HUES64 (cell line): Measurements from ENCODE around the gene KLF13.

Experiments used
- H3K27ac ChIP-seq: 2 replicates; pipeline ENCODE4 v1.7.0; 2013; ENCODE audit warnings: low read depth, low read length, inconsistent platforms
- H3K27me3 ChIP-seq: 2 replicates; pipeline ENCODE4 v1.6.1; 2013; ENCODE audit warnings: mild to moderate bottlenecking, low read length; ENCODE audit not compliant: insufficient read depth
- H3K36me3 ChIP-seq: 2 replicates; pipeline ENCODE4 v1.6.1; 2013; ENCODE audit warnings: mild to moderate bottlenecking, low read length; ENCODE audit not compliant: insufficient read depth
- H3K4me1 ChIP-seq: 2 replicates; pipeline ENCODE4 v1.6.1; 2013; ENCODE audit warnings: mild to moderate bottlenecking, low read length, moderate library complexity; ENCODE audit not compliant: insufficient read depth
- H3K4me3 ChIP-seq: 2 replicates; pipeline ENCODE4 v1.5.1; 2013; ENCODE audit warnings: mild to moderate bottlenecking, low read length, moderate library complexity
- H3K9ac ChIP-seq: 2 replicates; pipeline ENCODE4 v1.6.1; 2013; ENCODE audit warnings: mild to moderate bottlenecking, low read depth, low read length
- H3K9me3 ChIP-seq: 2 replicates; pipeline ENCODE4 v1.6.1; 2013; ENCODE audit warnings: low read depth, low read length; ENCODE audit not compliant: insufficient read depth
- WGBS: fragments of 150-250, 120-280 bp; methylation state at CpG from one replicate; pipeline ENCODE4 v1.1.7; 2013; ENCODE audit warnings: missing lambda C conversion rate; 5-methylcytosine and 5-hydroxymethylcytosine counted together

The KLF13 gene

DNA sequence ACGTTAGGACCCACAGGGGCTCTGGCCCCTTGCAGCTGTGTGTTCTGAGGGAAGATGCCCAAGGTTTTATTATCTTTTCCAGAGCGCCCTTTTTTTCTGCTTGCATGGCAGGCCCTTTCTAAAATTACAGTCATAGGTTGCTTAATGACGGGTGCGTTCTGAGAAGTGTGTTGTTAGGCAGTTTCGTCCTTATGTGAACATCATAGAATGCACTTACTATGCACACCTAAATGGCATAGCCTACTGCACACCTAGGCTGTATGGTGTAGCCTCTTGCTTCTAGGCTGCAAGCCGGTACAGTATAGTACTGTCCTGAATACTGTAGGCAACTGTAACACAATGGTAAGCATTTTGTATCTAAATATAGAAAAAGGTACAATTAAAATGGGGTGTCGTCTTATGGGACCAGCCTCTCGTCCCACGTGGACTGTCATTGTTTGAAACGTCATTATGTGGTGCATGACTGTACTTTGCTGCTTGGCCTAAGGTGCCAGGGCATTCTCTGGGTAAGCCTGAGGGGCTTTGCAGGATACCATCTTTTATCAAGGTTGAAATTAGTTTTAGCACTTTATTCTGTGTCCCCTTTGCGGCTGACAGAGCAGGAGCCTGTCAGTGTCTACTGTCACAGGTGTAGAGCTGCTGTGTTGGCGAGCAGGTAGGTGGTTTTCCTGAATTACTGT is 10.9 kb downstream of the KLF13 start:
- no peak overlapping the region for H3K9ac ChIP-seq
- H3K9me3 ChIP-seq = no peaks in the 10 kb centered on the region
- no peaks in the 10 kb centered on the region for H3K36me3 ChIP-seq
- WGBS = 96% methylated on average over 12 of the region's 12 CpGs
- H3K4me3 ChIP-seq = no peak overlapping the region
- peaks cover 19% of the 10 kb centered on the region for H3K4me1 ChIP-seq
- H3K27ac ChIP-seq = no peak overlapping the region
- H3K27me3 ChIP-seq = no peaks in the 10 kb centered on the region

DNA sequence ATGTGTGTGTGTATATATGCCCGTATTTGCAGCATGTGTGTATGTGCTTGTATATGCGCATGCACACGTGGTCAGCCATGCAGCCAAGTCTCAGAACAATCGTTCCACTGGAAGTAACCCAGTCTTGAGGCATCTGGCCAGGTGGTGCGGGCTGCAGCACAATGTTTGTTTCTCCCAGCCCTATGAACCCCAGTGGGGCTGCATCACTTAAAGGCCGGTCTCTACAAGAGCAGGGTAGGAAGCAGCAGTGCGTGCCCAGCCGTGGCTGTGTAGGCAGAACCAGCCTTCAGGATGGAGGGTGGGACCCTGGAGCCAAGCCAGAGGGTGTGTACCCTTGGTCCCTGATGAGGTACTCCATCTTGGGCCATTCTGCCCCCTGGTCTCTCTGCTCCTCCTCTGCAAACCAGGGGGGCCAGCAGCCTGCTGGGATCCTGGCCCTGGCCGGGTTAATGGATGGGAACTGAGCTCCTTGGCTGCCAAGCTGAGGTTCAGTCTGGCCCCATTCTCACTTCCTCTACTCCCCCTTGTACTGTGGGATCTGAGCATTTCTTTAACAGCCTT is 11.8 kb downstream of the KLF13 start:
- Histone ChIP-seq H3K4me1 (peaks cover 14% of the 10 kb centered on the region), H3K27me3 (no peaks in the 10 kb centered on the region), H3K9me3 (no peaks in the 10 kb centered on the region), H3K9ac (no peak overlapping the region), H3K4me3 (no peak overlapping the region), H3K27ac (no peak overlapping the region), H3K36me3 (no peaks in the 10 kb centered on the region)
- WGBS = 93% methylated on average over 9 of the region's 9 CpGs

DNA sequence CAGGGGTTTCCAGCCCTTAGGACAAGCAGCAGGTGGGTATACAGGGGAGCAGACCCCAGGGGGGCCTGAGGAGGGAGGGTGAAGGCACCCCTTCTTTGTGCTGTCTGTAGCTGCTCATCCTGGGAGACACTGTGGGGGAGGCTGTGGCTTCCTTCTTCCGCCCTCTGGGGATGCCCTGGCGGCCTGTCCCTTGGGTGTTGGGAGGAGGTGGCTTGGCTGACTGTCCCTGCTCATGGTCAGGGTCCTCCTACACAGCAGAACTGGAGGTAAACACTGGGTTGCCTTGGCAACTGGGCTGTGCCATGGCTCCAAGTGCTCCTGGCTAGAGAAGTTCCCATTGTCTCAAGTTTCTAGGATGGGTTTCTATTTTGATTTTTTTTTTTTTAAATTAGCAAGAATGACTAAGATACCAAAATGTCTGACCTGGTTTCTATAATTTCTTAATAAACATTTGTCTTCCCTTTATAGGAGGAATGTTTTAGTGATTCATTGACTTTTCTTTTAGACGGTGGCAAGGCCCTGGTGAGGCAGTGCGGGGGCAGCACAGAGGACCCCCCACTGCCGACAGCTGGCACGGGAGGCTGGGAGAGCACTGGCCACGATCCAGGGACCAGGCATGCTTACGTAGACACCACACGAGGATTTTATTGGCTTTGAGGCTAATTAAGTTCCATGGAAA is 12.4 kb downstream of the KLF13 start:
- H3K9ac ChIP-seq = no peak overlapping the region
- WGBS = 90% methylated on average over 9 of the region's 9 CpGs
- no peak overlapping the region for H3K27ac ChIP-seq

DNA sequence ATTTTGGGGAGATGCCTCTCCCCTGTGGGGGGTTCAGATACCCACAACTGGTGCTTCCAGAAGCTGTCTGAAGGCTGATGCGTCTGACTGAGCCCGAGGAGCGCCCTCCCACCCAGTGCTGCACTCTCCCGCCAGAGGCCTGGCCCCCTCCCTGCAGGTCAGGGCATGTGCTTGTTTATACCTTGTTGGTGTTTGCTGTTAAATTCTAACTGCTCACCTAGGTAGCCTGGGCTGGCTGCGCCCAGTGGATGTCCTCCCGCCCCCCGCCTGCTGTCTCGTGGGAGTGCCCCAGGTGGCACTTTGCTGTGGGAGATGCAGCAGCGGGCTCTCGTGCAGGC is 12.9 kb downstream of the KLF13 start:
- no peaks in the 10 kb centered on the region for H3K27me3 ChIP-seq
- peaks cover 14% of the 10 kb centered on the region for H3K4me1 ChIP-seq
- WGBS = 90% methylated on average over 10 of the region's 10 CpGs
- no peak overlapping the region for H3K4me3 ChIP-seq
- no peak overlapping the region for H3K9ac ChIP-seq
- no peaks in the 10 kb centered on the region for H3K36me3 ChIP-seq
- H3K27ac ChIP-seq = no peak overlapping the region
- H3K9me3 ChIP-seq = no peaks in the 10 kb centered on the region

More for the DNA sequence above, 12.4 kb downstream of the KLF13 start:
- Histone ChIP-seq H3K27me3 (no peaks in the 10 kb centered on the region), H3K36me3 (no peaks in the 10 kb centered on the region), H3K9me3 (no peaks in the 10 kb centered on the region), H3K4me3 (no peak overlapping the region), H3K4me1 (peaks cover 14% of the 10 kb centered on the region)

DNA sequence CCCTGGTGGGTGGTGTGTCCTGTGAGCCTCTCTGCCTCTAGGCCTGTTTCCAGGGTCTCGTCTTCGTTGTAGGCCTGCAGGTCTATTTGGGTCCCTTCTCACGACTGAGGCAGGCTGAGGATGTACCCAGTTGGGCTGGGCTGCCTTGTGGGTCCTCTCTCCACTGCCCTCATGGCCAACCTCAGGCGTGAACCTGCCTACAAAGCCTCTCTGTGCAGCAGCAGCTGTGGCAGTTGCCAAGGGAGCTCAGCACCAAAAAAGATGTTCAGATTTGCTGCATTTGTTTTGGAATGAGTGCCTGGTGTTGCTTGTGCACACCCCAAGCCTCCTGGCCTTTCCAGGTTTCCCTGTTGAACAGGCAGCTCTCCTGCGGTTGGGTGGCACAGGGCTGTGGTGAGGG is 13.4 kb downstream of the KLF13 start:
- H3K9me3 ChIP-seq = no peaks in the 10 kb centered on the region
- no peak overlapping the region for H3K4me3 ChIP-seq
- H3K27me3 ChIP-seq = no peaks in the 10 kb centered on the region
- H3K9ac ChIP-seq = no peak overlapping the region
- 89% methylated on average over 5 of the region's 5 CpGs for WGBS
- no peaks in the 10 kb centered on the region for H3K36me3 ChIP-seq
- H3K27ac ChIP-seq = no peak overlapping the region
- H3K4me1 ChIP-seq = peaks cover 14% of the 10 kb centered on the region

DNA sequence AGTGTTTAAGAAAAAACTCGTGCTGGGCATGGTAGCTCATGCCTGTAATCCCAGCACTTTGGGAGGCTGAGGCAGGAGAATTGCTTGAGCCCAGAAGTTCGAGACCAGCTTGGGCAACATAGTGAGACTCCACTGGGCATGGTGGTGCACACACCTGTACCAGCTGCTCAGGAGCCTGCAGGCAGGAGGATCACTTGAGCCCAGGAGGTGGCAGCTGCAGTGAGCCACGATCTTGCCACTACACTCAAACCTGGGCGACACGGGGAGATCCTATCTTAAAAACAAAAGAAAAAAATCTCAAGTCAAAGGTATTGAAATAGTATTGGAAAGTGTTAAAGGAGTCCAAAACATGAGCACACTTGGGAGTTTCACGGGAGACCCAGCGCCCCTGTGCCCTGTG is 14.0 kb downstream of the KLF13 start:
- Histone ChIP-seq H3K9ac (no peak overlapping the region), H3K4me1 (peaks cover 14% of the 10 kb centered on the region), H3K27ac (no peak overlapping the region), H3K4me3 (no peak overlapping the region), H3K36me3 (no peaks in the 10 kb centered on the region), H3K27me3 (no peaks in the 10 kb centered on the region), H3K9me3 (no peaks in the 10 kb centered on the region)
- WGBS = 92% methylated on average over 5 of the region's 7 CpGs

DNA sequence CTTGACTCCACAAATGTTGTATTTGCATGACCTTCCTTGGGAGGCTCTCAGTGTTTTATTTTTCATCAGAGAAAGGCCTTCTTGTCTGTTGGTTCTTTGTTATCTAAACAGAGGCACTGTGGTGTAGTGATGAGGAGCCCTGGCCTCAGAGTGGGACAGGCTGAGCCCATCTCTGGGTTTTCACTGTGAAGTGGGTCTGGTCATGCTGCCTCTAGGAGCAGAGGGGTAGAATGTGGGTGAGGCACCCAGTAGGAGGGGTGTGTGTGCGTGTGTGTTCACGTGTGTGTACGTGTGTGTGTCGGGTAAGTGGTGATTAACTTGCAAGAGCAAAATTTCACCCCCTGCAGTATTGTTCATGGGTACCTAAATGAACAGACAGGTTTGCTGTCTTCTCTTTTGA is 14.4 kb downstream of the KLF13 start:
- H3K4me1 ChIP-seq = peaks cover 15% of the 10 kb centered on the region
- no peaks in the 10 kb centered on the region for H3K9me3 ChIP-seq
- 97% methylated on average over 4 of the region's 4 CpGs for WGBS
- no peaks in the 10 kb centered on the region for H3K27me3 ChIP-seq
- H3K4me3 ChIP-seq = no peak overlapping the region
- H3K9ac ChIP-seq = no peak overlapping the region
- no peak overlapping the region for H3K27ac ChIP-seq
- H3K36me3 ChIP-seq = no peaks in the 10 kb centered on the region

DNA sequence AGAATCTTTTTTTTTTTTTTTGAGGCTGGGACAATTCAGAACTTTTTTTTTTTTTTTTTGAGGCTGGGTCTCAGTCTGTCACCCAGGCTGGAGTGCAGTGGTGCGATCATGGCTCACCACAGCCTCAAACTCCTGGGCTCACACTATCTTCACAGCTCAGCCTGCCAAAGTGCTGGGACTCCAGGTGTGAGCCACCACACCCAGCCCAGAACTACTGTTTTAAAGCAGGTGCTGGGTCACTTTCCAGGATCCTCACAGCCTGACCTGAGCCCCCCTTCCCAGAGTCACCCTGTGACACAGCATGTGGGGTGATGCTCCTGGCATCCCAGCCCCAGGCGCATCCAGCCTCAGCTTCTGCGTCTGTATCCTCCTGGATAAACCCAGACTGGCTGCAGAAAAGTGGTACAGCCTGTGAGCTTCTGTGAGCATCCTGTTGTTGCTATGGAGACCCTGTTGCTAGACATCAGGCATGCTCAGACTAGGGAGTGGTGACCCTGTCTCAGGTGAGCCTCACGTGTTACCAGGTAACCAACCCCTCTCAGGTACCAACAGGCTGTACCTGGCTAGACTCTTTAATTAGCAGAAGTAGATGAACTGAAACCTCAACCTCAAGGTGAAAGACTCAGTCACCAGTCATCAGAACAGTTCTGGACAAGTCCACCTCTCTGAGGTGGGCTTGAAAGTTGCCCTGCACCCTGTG is 15.0 kb downstream of the KLF13 start:
- 94% methylated on average over 4 of the region's 4 CpGs for WGBS
- peaks cover 13% of the 10 kb centered on the region for H3K4me1 ChIP-seq
- no peaks in the 10 kb centered on the region for H3K36me3 ChIP-seq
- H3K9ac ChIP-seq = no peak overlapping the region
- no peak overlapping the region for H3K4me3 ChIP-seq
- H3K9me3 ChIP-seq = no peaks in the 10 kb centered on the region
- H3K27ac ChIP-seq = no peak overlapping the region
- no peaks in the 10 kb centered on the region for H3K27me3 ChIP-seq

DNA sequence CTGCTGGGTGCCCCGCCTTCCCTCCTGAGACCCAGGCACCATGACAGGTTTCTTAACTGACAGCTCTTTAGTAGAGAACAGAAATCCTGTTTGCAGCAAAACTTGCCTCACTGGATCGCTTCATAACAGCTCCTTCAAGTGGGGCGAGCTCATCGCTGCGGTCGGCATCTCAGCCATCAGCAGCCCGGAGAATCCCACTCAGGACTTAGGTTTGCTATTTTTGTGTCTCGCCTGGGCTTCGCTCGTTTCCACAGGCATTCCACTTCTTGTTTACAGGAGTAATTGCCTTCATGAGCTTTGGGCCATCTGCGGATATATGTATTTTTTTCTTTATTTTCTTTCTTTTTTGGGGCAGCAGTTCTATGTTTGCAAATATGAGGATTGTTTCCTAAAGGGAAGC is 15.7 kb downstream of the KLF13 start:
- WGBS = 95% methylated on average over 11 of the region's 11 CpGs
- Histone ChIP-seq H3K4me1 (peaks cover 11% of the 10 kb centered on the region; the same call in 1 of the 2 replicates), H3K9me3 (no peaks in the 10 kb centered on the region), H3K27me3 (no peaks in the 10 kb centered on the region), H3K9ac (no peak overlapping the region), H3K4me3 (no peak overlapping the region), H3K27ac (no peak overlapping the region), H3K36me3 (no peaks in the 10 kb centered on the region)

DNA sequence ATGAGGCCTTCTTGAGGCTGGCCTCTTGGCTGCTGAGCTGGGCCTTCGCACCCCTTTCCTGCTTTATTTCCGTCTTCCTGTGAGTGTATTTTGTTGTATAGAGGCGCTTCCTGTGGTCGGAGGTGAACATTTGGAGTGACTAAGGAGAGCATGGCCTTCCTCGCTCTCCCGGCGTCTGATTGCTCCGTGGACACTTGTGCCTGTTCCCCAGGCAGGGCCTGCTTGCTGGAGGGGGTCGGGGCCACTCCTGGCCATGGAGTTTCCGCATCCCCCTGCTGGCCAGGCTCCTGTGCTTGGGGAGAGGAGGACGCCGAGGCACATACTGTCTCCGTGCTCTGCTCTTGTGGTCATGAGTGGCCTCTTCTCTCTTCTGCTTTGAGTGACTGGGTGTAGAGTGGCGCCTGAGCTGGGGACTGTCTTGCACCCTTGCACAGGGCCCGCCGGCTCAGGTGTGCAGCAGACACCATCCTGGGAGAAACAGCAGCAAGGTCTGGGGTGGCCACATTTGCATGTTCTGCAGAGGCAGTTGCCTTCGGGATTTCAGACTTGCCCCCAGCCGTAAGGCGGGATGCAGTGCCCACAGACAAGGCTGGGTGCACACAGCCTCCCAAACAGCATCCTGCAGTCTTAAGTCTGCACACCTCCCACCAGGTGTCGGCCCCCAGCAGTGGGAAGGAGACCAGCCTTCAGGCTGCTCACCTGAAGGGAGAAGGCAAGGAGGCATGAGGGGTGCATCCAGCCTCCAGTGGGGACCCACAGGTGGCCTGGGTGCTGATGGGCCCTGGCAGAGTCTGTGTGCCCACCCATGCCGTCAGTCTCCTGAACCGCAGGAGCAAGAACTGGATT is 16.4 kb downstream of the KLF13 start:
- Histone ChIP-seq H3K9ac (no peak overlapping the region), H3K27ac (no peak overlapping the region), H3K4me3 (no peak overlapping the region), H3K36me3 (no peaks in the 10 kb centered on the region), H3K4me1 (peaks cover 11% of the 10 kb centered on the region; the same call in 1 of the 2 replicates), H3K9me3 (no peaks in the 10 kb centered on the region), H3K27me3 (no peaks in the 10 kb centered on the region)
- WGBS = 86% methylated on average over 22 of the region's 22 CpGs
